B cell (primary cell): ENCODE data around the gene ANKRD2.

Experiments
- EZH2 ChIP-seq: IDR thresholded peaks from 2 replicates; pipeline ENCODE4 v1.6.1; 2012; ENCODE audit warnings: borderline replicate concordance, low read depth, mild to moderate bottlenecking, moderate library complexity, low read length; ENCODE audit not compliant: insufficient read depth, poor library complexity, severe bottlenecking
- TF ChIP-seq, protein P1 (sequence below): fragments of 200-600 bp; IDR thresholded peaks from one replicate; pipeline ENCODE4 v1.8.0; 2022; ENCODE audit warnings: antibody characterized with exemption, mild to moderate bottlenecking

- TF ChIP-seq, protein P1, sequence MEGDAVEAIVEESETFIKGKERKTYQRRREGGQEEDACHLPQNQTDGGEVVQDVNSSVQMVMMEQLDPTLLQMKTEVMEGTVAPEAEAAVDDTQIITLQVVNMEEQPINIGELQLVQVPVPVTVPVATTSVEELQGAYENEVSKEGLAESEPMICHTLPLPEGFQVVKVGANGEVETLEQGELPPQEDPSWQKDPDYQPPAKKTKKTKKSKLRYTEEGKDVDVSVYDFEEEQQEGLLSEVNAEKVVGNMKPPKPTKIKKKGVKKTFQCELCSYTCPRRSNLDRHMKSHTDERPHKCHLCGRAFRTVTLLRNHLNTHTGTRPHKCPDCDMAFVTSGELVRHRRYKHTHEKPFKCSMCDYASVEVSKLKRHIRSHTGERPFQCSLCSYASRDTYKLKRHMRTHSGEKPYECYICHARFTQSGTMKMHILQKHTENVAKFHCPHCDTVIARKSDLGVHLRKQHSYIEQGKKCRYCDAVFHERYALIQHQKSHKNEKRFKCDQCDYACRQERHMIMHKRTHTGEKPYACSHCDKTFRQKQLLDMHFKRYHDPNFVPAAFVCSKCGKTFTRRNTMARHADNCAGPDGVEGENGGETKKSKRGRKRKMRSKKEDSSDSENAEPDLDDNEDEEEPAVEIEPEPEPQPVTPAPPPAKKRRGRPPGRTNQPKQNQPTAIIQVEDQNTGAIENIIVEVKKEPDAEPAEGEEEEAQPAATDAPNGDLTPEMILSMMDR = no peak
- TF ChIP-seq EZH2 = no peak
Observed at GRCh38 chr10:97629289-97629688, 56.7 kb downstream of the ANKRD2 start.
